C4-2B (cell line): ENCODE data around the gene MYCBP2.

Experiments used
- H3K27ac ChIP-seq: fragments of 450-650 bp; 2 replicates; pipeline ENCODE4 v1.5.1; 2017
- ZFX ChIP-seq: fragments of 450-650 bp; IDR thresholded peaks from 2 replicates; pipeline ENCODE4 v1.6.1; 2017
- TF ChIP-seq, protein P1 (sequence below): fragments of 450-650 bp; conservative IDR thresholded peaks from 2 replicates; pipeline ENCODE4 v1.5.1; 2017; ENCODE audit warnings: mild to moderate bottlenecking

The MYCBP2 gene

DNA sequence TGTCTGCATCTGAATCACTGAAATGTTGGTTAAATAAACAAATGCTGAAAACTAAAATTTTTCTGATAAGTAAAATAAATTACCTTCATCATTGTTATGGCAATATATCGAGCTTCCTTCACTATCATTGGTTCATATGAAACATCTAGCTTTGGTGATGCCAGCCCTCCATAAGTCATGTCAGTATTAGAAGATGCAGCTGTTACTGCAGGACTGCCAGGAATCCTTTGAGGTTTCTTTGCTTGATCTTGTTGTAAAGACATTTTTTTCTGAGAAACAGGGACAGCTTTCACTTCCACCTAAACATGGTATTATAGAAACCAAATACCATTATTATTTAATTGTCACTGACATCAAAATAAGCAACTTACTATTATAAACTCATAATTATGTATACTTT, 176.2 kb downstream of the MYCBP2 start:
- no peak overlapping the region for H3K27ac ChIP-seq
- no peak for TF ChIP-seq ZFX
- TF ChIP-seq, protein P1, sequence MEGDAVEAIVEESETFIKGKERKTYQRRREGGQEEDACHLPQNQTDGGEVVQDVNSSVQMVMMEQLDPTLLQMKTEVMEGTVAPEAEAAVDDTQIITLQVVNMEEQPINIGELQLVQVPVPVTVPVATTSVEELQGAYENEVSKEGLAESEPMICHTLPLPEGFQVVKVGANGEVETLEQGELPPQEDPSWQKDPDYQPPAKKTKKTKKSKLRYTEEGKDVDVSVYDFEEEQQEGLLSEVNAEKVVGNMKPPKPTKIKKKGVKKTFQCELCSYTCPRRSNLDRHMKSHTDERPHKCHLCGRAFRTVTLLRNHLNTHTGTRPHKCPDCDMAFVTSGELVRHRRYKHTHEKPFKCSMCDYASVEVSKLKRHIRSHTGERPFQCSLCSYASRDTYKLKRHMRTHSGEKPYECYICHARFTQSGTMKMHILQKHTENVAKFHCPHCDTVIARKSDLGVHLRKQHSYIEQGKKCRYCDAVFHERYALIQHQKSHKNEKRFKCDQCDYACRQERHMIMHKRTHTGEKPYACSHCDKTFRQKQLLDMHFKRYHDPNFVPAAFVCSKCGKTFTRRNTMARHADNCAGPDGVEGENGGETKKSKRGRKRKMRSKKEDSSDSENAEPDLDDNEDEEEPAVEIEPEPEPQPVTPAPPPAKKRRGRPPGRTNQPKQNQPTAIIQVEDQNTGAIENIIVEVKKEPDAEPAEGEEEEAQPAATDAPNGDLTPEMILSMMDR = no peak

DNA sequence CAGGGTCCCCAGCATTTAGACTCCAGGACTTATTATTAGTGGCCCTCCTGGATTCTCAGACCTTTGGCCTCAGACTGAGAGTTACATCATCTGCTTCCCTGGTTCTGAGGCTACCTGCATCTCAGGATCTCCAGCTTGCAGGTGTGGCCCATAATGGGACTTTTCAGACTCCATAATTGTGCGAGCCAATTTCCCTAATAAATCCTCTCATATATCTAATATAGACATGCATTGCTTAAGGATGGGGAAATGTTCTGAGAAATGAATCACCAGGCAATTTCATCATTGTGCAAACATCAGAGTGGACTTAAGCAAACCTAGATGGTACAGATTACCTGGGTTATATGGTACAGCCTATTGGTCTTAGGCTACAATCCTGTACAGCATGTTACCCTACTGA, 183.5 kb downstream of the MYCBP2 start:
- TF ChIP-seq, protein P1 = no peak
- TF ChIP-seq ZFX = no peak
- peak overlapping the region; percentile 89; the same call in 1 of the 2 replicates for H3K27ac ChIP-seq

DNA sequence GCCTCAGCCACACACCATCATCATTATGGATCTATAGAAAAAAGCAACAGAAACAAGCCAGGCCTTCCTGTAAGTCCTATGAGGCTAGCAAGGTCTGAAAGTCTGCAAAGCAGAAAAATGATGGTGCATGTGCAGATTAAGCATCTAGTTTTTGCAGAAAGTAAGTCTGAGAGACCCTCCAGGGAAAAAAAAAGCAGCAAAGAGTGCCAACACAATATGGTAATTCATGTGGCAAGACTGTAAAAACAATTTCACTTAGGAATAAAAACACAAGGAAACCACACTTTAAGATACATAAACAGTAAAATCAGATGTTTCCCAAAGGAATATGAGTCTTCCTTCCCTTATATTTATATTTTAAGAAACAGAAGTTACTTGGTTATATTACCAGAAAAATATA, 187.6 kb downstream of the MYCBP2 start:
- no peak for TF ChIP-seq ZFX
- TF ChIP-seq, protein P1 = no peak
- H3K27ac ChIP-seq = no peak overlapping the region

DNA sequence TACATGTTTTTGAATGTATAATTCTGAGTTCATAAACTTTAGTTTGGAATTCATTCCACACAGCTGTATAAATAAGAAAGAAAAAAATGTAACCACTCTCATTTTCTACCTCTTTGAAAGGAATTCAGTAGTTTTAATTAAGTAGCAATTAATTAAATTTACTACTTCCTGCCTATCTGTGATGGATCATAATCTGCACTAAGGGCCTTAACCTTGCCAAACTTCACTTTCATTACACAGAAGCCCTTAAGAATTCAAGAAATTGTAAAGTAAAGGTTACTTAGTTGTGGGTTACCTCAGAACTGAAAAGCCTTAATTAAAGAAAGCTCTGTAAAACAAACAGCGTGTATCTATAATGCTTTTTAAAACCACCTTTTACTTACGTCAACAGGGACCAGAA, 188.1 kb downstream of the MYCBP2 start:
- TF ChIP-seq ZFX = no peak
- TF ChIP-seq, protein P1 = no peak
- H3K27ac ChIP-seq = no peak overlapping the region

DNA sequence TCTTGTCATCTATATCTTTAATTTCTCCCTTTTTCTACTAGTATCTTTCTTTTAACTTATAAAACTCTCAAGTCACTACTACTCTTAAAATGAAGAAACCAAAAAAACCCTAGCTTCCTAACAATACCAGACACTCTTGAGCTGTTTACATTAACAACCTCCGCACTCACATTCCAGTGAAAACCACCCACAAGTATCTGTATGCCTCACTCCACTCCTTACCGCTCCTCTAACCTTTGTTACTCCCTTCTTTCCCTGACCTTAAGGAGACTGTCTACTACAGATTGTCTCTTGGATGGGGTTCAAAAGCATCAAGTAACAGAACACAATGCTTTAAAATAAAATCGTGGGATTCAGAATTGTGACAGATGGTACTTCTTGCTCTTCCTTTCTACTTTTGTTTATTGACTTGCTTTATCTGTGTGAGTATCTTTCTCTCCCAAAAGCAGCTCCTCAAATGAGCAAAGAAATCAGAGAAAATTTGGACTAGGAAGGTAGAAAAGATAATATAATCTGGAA, 189.9 kb downstream of the MYCBP2 start:
- TF ChIP-seq, protein P1 = no peak
- no peak for TF ChIP-seq ZFX

DNA sequence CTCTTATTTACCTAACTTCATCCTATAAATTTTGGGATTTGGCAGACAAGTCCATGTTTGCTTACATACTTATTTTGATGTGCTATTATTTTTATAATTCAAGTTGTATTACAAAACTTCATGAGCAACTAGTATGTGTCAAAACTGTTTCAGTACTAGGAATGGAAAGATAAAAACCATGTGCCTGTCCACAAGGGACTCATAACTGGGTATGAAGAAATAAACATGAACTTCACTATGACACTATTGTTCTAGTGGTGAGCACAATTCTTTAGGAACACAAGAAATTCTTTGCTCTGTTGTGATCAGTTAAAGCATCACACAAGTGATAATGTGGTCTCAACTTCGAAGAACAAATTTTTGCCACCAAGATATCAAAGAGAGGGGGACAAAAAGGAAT, 202.5 kb downstream of the MYCBP2 start:
- TF ChIP-seq, protein P1 = no peak
- no peak for TF ChIP-seq ZFX

More for the DNA sequence above, 189.9 kb downstream of the MYCBP2 start:
- H3K27ac ChIP-seq = no peak overlapping the region

DNA sequence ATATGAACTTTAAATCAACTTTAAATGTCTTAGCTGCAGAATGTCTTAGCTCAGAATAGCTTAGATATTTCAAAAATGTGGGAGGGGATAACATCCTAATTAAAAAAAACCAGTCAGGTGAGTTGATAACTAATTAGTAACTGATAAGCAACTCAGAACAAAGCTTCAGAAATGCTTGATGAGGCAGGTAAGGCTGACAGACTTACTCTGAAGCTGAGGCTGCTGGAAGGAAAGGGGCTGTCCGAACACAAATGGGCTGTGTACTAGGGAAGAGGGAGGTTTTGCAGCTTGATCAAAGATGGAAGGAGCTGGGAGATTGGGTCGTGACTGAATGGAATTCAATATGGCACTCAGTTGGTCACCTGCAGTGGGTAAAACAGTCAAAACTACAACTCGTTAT, 208.8 kb downstream of the MYCBP2 start:
- TF ChIP-seq, protein P1 = no peak
- TF ChIP-seq ZFX = no peak
- no peak overlapping the region for H3K27ac ChIP-seq

More for the DNA sequence above, 202.5 kb downstream of the MYCBP2 start:
- H3K27ac ChIP-seq = no peak overlapping the region
